Neural progenitor cell (in vitro differentiated cells): ENCODE results near the gene SMC6. TPM values are rescaled to one million over a fixed set of nuclear protein-coding genes. Genes with fewer than 3 reads are reported as not detected.

Source experiments
- DNase-seq: peaks from one replicate; pipeline ENCODE4 v3.0.0-alpha.2; 2016; ENCODE audit warnings: low spot score
- H2AFZ ChIP-seq: fragments of 200-600 bp; sonication (generic); replicated peaks from 2 replicates; pipeline ENCODE4 v1.6.1; 2016; ENCODE audit warnings: antibody characterized with exemption
- H3F3A ChIP-seq: fragments of 200-600 bp; sonication (generic); 2 replicates; pipeline ENCODE4 v1.6.1; 2016; ENCODE audit warnings: antibody characterized with exemption, low read depth
- H3K27ac ChIP-seq: fragments of 200-600 bp; sonication (generic); 2 replicates; pipeline ENCODE4 v1.5.1; 2016; ENCODE audit warnings: mild to moderate bottlenecking
- H3K27me3 ChIP-seq: fragments of 200-600 bp; sonication (generic); 2 replicates; pipeline ENCODE4 v1.6.1; 2016; ENCODE audit warnings: mild to moderate bottlenecking, moderate library complexity
- H3K36me3 ChIP-seq: fragments of 200-600 bp; sonication (generic); 2 replicates; pipeline ENCODE4 v1.5.1; 2016
- H3K4me1 ChIP-seq: fragments of 200-600 bp; sonication (generic); 2 replicates; pipeline ENCODE4 v1.6.1; 2016; ENCODE audit warnings: mixed run types
- H3K4me2 ChIP-seq: fragments of 200-600 bp; sonication (generic); 2 replicates; pipeline ENCODE4 v1.6.1; 2016
- H3K4me3 ChIP-seq: fragments of 200-600 bp; sonication (generic); 2 replicates; pipeline ENCODE4 v1.5.1; 2016
- H3K79me2 ChIP-seq: fragments of 200-600 bp; sonication (generic); 2 replicates; pipeline ENCODE4 v1.6.1; 2016; ENCODE audit warnings: low read depth
- H3K9ac ChIP-seq: fragments of 200-600 bp; sonication (generic); 2 replicates; pipeline ENCODE4 v1.6.1; 2016
- H3K9me3 ChIP-seq: fragments of 200-600 bp; sonication (generic); 2 replicates; pipeline ENCODE4 v1.5.1; 2016; ENCODE audit warnings: low read depth
- H4K20me1 ChIP-seq: fragments of 200-600 bp; sonication (generic); 2 replicates; pipeline ENCODE4 v1.6.1; 2016; ENCODE audit warnings: low read depth
- H3K27ac Mint-ChIP-seq: 3 replicates; pipeline ENCODE4 v1.8.0; 2021; ENCODE audit warnings: mixed read lengths
- H3K27me3 Mint-ChIP-seq: 2 replicates; pipeline ENCODE4 v1.8.0; 2022; ENCODE audit warnings: low read depth, mild to moderate bottlenecking, inconsistent platforms, moderate library complexity, mixed read lengths; ENCODE audit not compliant: insufficient read depth
- H3K36me3 Mint-ChIP-seq: 3 replicates; pipeline ENCODE4 v1.8.0; 2021; ENCODE audit warnings: mixed read lengths
- H3K4me1 Mint-ChIP-seq: 3 replicates; pipeline ENCODE4 v1.8.0; 2021; ENCODE audit warnings: mixed read lengths
- H3K4me3 Mint-ChIP-seq: 3 replicates; pipeline ENCODE4 v1.8.0; 2021; ENCODE audit warnings: mild to moderate bottlenecking, moderate library complexity, mixed read lengths
- H3K9me3 Mint-ChIP-seq: 3 replicates; pipeline ENCODE4 v1.8.0; 2020; ENCODE audit warnings: mixed read lengths
- EZH2 ChIP-seq: fragments of 200-600 bp; sonication (generic); IDR thresholded peaks from 2 replicates; pipeline ENCODE4 v1.6.1; 2017; ENCODE audit warnings: antibody characterized with exemption, mild to moderate bottlenecking, moderate library complexity
- EZH2phosphoT487 ChIP-seq: fragments of 200-600 bp; sonication (generic); IDR thresholded peaks from 2 replicates; pipeline ENCODE4 v1.6.1; 2017; ENCODE audit warnings: antibody characterized with exemption
- total RNA-seq: library from RNA; depleted of rRNA; stranded (reverse); fragments of >200 nt; gene quantifications from 2 replicates; pipeline ENCODE4 v1.2.3, GENCODE V29; 2015; ENCODE audit warnings: low replicate concordance
- TF ChIP-seq, protein P1 (sequence below): fragments of 200-600 bp; sonication (generic); IDR thresholded peaks from 2 replicates; pipeline ENCODE4 v1.5.1; 2017; ENCODE audit warnings: antibody characterized with exemption, mild to moderate bottlenecking

The SMC6 gene
- total RNA-seq, 1 donor from 2014 or later: 56.8 TPM

DNA sequence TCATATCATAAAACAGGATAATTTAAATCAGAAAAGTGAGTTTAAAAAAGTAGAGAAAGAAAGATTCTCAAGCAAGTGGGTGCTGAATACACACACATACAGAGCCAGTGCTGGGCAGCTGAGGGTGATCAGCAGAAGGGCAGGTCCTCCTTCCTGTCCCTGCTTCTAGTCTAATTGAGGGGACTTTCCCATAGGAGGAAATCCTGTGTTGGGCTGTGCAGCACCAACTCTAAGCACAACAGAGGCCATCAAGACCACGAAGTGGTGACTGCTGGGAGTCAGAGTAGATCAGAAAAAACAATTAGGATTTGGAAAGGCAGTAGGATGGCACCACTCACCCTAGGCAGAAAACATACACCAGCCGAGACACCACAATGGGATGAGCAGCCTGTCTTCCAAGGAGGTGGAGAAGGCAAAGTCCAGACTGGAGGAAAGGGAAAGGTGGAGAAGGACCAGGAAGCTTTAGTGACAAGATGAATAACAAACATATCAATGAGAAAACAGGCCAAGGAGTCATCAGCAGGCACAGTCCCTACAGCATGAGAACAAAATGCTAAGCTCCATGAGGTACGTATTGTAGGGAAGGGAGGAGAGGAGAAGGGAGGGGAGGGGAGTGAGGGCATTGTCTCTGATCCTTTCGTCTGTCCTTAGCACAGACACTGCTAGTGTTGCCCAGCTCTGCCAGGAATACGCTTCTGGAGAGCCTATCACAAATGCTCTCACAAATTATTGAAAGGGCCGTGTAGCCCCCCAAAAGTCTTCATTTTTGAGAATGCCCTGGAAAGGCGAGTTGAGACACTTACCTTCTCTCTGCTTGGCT, 45.9 kb upstream of the SMC6 start:
- TF ChIP-seq EZH2 (no peak), EZH2phosphoT487 (no peak)
- TF ChIP-seq, protein P1, sequence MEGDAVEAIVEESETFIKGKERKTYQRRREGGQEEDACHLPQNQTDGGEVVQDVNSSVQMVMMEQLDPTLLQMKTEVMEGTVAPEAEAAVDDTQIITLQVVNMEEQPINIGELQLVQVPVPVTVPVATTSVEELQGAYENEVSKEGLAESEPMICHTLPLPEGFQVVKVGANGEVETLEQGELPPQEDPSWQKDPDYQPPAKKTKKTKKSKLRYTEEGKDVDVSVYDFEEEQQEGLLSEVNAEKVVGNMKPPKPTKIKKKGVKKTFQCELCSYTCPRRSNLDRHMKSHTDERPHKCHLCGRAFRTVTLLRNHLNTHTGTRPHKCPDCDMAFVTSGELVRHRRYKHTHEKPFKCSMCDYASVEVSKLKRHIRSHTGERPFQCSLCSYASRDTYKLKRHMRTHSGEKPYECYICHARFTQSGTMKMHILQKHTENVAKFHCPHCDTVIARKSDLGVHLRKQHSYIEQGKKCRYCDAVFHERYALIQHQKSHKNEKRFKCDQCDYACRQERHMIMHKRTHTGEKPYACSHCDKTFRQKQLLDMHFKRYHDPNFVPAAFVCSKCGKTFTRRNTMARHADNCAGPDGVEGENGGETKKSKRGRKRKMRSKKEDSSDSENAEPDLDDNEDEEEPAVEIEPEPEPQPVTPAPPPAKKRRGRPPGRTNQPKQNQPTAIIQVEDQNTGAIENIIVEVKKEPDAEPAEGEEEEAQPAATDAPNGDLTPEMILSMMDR: no peak
- peak overlapping the region; percentile 68 for H2AFZ ChIP-seq
- Mint-ChIP-seq H3K36me3 (no peaks in the 10 kb centered on the region), H3K4me1 (peaks cover 21% of the 10 kb centered on the region), H3K9me3 (no peaks in the 10 kb centered on the region), H3K27me3 (peaks cover 9% of the 10 kb centered on the region), H3K27ac (peak overlapping the region; percentile 38), H3K4me3 (no peak overlapping the region)
- no peak for DNase-seq
- H3K4me1 ChIP-seq: peaks cover 6% of the 10 kb centered on the region
- H3K79me2 ChIP-seq: no peaks in the 10 kb centered on the region
- no peak overlapping the region for H3K4me2 ChIP-seq
- H3K27ac ChIP-seq: no peak overlapping the region
- H3K36me3 ChIP-seq: no peaks in the 10 kb centered on the region
- H4K20me1 ChIP-seq: no peaks in the 10 kb centered on the region
- H3K4me3 ChIP-seq: no peak overlapping the region
- no peaks in the 10 kb centered on the region for H3K27me3 ChIP-seq
- H3F3A ChIP-seq: no peaks in the 10 kb centered on the region
- H3K9ac ChIP-seq: no peak overlapping the region
- H3K9me3 ChIP-seq: no peaks in the 10 kb centered on the region

DNA sequence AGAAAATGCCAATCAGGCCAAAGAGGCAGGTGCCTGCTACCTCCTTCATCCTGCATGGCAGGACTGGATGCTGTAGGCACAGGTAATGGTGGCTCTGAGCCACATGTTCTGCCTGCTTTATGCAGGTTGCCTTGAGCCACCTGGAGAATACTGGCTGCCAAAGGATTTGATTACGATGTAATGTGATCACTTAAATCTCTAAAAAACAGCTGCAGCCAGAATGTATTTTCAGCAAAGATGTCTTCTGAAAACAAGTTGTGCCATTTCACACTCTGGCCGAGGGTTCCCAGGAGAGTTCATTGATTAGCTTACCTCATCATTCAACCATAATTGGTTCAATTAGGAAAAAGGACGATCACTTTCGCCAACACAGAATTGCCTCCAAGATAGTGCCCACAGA, 44.7 kb upstream of the SMC6 start:
- Mint-ChIP-seq H3K9me3 (no peaks in the 10 kb centered on the region), H3K27ac (no peak overlapping the region), H3K27me3 (peaks cover 9% of the 10 kb centered on the region), H3K4me3 (no peak overlapping the region), H3K4me1 (peaks cover 29% of the 10 kb centered on the region), H3K36me3 (no peaks in the 10 kb centered on the region)
- H3K27ac ChIP-seq: no peak overlapping the region
- H2AFZ ChIP-seq: no peak overlapping the region
- H3K4me1 ChIP-seq: peaks cover 6% of the 10 kb centered on the region
- no peaks in the 10 kb centered on the region for H3F3A ChIP-seq
- no peaks in the 10 kb centered on the region for H4K20me1 ChIP-seq
- no peaks in the 10 kb centered on the region for H3K27me3 ChIP-seq
- no peak overlapping the region for H3K4me3 ChIP-seq
- no peak overlapping the region for H3K4me2 ChIP-seq
- DNase-seq: no peak
- H3K9me3 ChIP-seq: no peaks in the 10 kb centered on the region
- H3K36me3 ChIP-seq: no peaks in the 10 kb centered on the region
- TF ChIP-seq EZH2 (no peak), EZH2phosphoT487 (no peak)
- TF ChIP-seq, protein P1: no peak
- no peaks in the 10 kb centered on the region for H3K79me2 ChIP-seq
- no peak overlapping the region for H3K9ac ChIP-seq

DNA sequence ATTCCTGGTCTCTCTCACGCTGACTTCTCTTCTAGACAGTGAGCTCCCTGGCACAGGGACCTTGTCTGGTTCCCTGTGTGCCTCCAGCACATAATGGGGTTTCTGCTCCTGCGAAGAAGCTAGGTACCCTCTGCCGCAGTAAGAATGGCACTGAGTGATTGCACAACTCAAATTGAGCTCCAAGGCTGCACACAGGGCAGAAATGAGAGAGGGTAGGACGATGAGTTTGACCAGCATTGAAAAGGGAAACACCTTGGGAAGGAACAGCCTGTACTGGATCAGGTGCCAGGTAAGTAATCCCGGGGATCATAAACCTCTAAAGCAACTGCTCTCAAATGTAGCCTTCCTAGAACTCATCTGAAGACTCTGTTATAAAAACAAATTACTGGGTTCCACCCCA, 41.7 kb upstream of the SMC6 start:
- Histone ChIP-seq H3K4me3 (no peak overlapping the region), H3K36me3 (no peaks in the 10 kb centered on the region), H3K27ac (no peak overlapping the region), H2AFZ (no peak overlapping the region), H3K27me3 (no peaks in the 10 kb centered on the region), H3K9me3 (no peaks in the 10 kb centered on the region), H3K4me2 (no peak overlapping the region), H3K4me1 (peaks cover 6% of the 10 kb centered on the region), H3F3A (no peaks in the 10 kb centered on the region), H3K79me2 (no peaks in the 10 kb centered on the region), H4K20me1 (no peaks in the 10 kb centered on the region), H3K9ac (no peak overlapping the region)
- DNase-seq: no peak
- Mint-ChIP-seq H3K27ac (no peak overlapping the region), H3K9me3 (no peaks in the 10 kb centered on the region), H3K4me1 (peaks cover 28% of the 10 kb centered on the region), H3K4me3 (no peak overlapping the region), H3K36me3 (no peaks in the 10 kb centered on the region), H3K27me3 (peaks cover 6% of the 10 kb centered on the region)
- TF ChIP-seq, protein P1: no peak
- no peak for TF ChIP-seq EZH2phosphoT487
- no peak for TF ChIP-seq EZH2
